ENCODE results near the gene BIRC7. TPM values are rescaled to one million over a fixed set of nuclear protein-coding genes. Genes with fewer than 3 reads are reported as not detected.

Gene BIRC7
- total RNA-seq, 1 donor from 2014 or later = not detected

GRCh38 chr20:63265891-63266515 is 30.3 kb downstream of the BIRC7 start:
- no peaks in the 10 kb centered on the region for H3K36me3 ChIP-seq (ENCODE audit: control insufficient read depth, insufficient read depth, low read length)
- no peak for TF ChIP-seq CTCF (IDR thresholded peaks at IDR 0.05; ENCODE audit: insufficient read depth, low read length, severe bottlenecking)
- no peak overlapping the region for H3K4me3 ChIP-seq (ENCODE audit: low read depth, low read length)
- DNase-seq (ENCODE audit: low read depth) = no peak
- H3K27me3 ChIP-seq (ENCODE audit: control insufficient read depth, insufficient read depth, low read length) = peaks cover 7% of the 10 kb centered on the region
- no peak for FAIRE-seq

- H3K27me3 ChIP-seq (ENCODE audit: control insufficient read depth, insufficient read depth, low read length) = peaks cover 4% of the 10 kb centered on the region
- no peaks in the 10 kb centered on the region for H3K36me3 ChIP-seq (ENCODE audit: control insufficient read depth, insufficient read depth, low read length)
- no peak overlapping the region for H3K4me3 ChIP-seq (ENCODE audit: low read depth, low read length)
- FAIRE-seq (no peak), DNase-seq (ENCODE audit: low read depth) (no peak)
- TF ChIP-seq CTCF (IDR thresholded peaks at IDR 0.05; ENCODE audit: insufficient read depth, low read length, severe bottlenecking) = no peak
Measured at GRCh38 chr20:63267691-63268090, 32.0 kb downstream of the BIRC7 start.

GRCh38 chr20:63268256-63268655 is 32.6 kb downstream of the BIRC7 start:
- peak; percentile 70 for FAIRE-seq
- H3K27me3 ChIP-seq (ENCODE audit: control insufficient read depth, insufficient read depth, low read length) = peaks cover 1% of the 10 kb centered on the region
- no peaks in the 10 kb centered on the region for H3K36me3 ChIP-seq (ENCODE audit: control insufficient read depth, insufficient read depth, low read length)
- H3K4me3 ChIP-seq (ENCODE audit: low read depth, low read length) = no peak overlapping the region
- DNase-seq (ENCODE audit: low read depth) = no peak
- no peak for TF ChIP-seq CTCF (IDR thresholded peaks at IDR 0.05; ENCODE audit: insufficient read depth, low read length, severe bottlenecking)

- FAIRE-seq (peak; percentile 75), DNase-seq (ENCODE audit: low read depth) (peak; percentile 50)
- H3K27me3 ChIP-seq (ENCODE audit: control insufficient read depth, insufficient read depth, low read length) = peaks cover 1% of the 10 kb centered on the region
- H3K36me3 ChIP-seq (ENCODE audit: control insufficient read depth, insufficient read depth, low read length) = no peaks in the 10 kb centered on the region
- TF ChIP-seq CTCF (IDR thresholded peaks at IDR 0.05; ENCODE audit: insufficient read depth, low read length, severe bottlenecking) = no peak
- no peak overlapping the region for H3K4me3 ChIP-seq (ENCODE audit: low read depth, low read length)
Measured at GRCh38 chr20:63268671-63269439, 33.1 kb downstream of the BIRC7 start.

- no peaks in the 10 kb centered on the region for H3K36me3 ChIP-seq (ENCODE audit: control insufficient read depth, insufficient read depth, low read length)
- H3K4me3 ChIP-seq (ENCODE audit: low read depth, low read length) = no peak overlapping the region
- H3K27me3 ChIP-seq (ENCODE audit: control insufficient read depth, insufficient read depth, low read length) = peaks cover 1% of the 10 kb centered on the region
- no peak for DNase-seq (ENCODE audit: low read depth)
- no peak for FAIRE-seq
- TF ChIP-seq CTCF (IDR thresholded peaks at IDR 0.05; ENCODE audit: insufficient read depth, low read length, severe bottlenecking) = no peak
Measured at GRCh38 chr20:63269724-63270123, 34.0 kb downstream of the BIRC7 start.

All from bronchial epithelial cell (primary cell).